ENCODE measurements around the gene FLT1. TPM values are rescaled to one million over a fixed set of nuclear protein-coding genes. Genes with fewer than 3 reads are reported as not detected.
A peak's percentile ranks its signal among the peaks of the same experiment; 100 is the strongest.

FLT1 gene
- polyA plus RNA-seq, 1 donor from 2014 or later: 0.26 TPM

- peaks cover 2% of the 10 kb centered on the region for H3K27me3 Mint-ChIP-seq
- no peak overlapping the region for H3K27ac Mint-ChIP-seq
- no peak overlapping the region for H3K4me3 Mint-ChIP-seq
- no peaks in the 10 kb centered on the region for H3K9me3 Mint-ChIP-seq
- H3K4me1 Mint-ChIP-seq: peaks cover 28 to 35% (median 29%) of the 10 kb centered on the region in 3 donors
- H3K36me3 Mint-ChIP-seq: peaks cover 2% of the 10 kb centered on the region
These were observed 69.1 kb downstream of the FLT1 start for GRCh38 chr13:28425793-28426192.

DNA sequence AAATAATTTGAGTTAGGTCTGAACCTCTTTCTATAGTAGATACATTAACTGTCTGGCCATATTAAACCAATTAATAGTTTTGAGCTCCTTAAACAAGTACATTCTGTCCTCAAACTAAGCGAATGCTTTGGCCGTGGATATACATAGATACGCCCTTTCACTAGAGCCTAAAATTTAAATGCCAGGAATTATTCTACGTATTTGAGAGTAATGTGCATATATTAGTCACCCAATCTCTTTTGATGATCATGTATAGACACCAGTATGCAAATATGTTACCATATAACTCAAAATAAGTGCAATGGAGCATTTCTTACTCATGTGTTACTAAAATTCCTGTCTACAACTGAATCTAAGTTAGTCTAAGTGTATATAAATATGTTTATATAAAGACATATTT is 70.4 kb downstream of the FLT1 start:
- no peak overlapping the region for H3K27ac Mint-ChIP-seq
- H3K4me3 Mint-ChIP-seq: no peak overlapping the region
- H3K36me3 Mint-ChIP-seq: peaks cover 2% of the 10 kb centered on the region
- H3K9me3 Mint-ChIP-seq: no peaks in the 10 kb centered on the region
- peaks cover 3% of the 10 kb centered on the region for H3K27me3 Mint-ChIP-seq
- peaks cover 19 to 26% (median 20%) of the 10 kb centered on the region in 3 donors for H3K4me1 Mint-ChIP-seq

- peaks cover 12 to 20% (median 16%) of the 10 kb centered on the region in 3 donors for H3K4me1 Mint-ChIP-seq
- H3K9me3 Mint-ChIP-seq: no peaks in the 10 kb centered on the region
- peak overlapping the region in 2 of 3 donors; percentile 1 to 94 for H3K27ac Mint-ChIP-seq
- H3K4me3 Mint-ChIP-seq: peak overlapping the region in 3 of 4 donors; percentile 41 to 88 (median 65)
- H3K27me3 Mint-ChIP-seq: peaks cover 3% of the 10 kb centered on the region
- H3K36me3 Mint-ChIP-seq: peaks cover 2% of the 10 kb centered on the region
These were observed 71.9 kb downstream of the FLT1 start for GRCh38 chr13:28423010-28423409.

- Mint-ChIP-seq H3K27me3 (peaks cover 3% of the 10 kb centered on the region), H3K27ac (no peak overlapping the region), H3K4me3 (peak overlapping the region in 1 of 4 donors; percentile 88), H3K4me1 (peaks cover 12 to 20% (median 16%) of the 10 kb centered on the region in 3 donors), H3K9me3 (no peaks in the 10 kb centered on the region), H3K36me3 (no peaks in the 10 kb centered on the region)
These were observed 73.1 kb downstream of the FLT1 start for GRCh38 chr13:28421676-28422410.

DNA sequence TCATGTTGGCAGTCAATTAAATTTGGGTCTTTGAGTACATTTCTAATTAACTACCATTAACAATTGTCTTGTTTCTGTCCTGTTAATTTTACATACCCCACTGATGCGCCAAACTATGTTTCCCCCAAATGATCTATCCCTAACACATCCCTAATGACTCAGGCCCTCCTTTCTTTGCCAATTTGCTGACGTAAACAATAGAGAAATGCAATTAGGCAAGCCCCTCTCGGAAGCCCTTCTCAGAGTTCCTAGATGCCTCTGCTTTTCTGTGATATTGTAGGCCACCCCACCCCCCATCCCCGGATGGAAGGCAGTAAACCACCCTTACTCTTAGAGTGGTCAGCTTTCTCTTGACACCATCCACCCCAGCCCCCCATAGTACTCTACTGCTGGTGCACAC is 74.2 kb downstream of the FLT1 start:
- Mint-ChIP-seq H3K27ac (peak overlapping the region in 1 of 3 donors; percentile 46), H3K4me3 (no peak overlapping the region), H3K27me3 (peaks cover 1% of the 10 kb centered on the region), H3K4me1 (peaks cover 14 to 20% (median 16%) of the 10 kb centered on the region in 3 donors), H3K9me3 (no peaks in the 10 kb centered on the region), H3K36me3 (no peaks in the 10 kb centered on the region)

GRCh38 chr13:28415994-28416421 is 78.9 kb downstream of the FLT1 start:
- Mint-ChIP-seq H3K9me3 (no peaks in the 10 kb centered on the region), H3K36me3 (no peaks in the 10 kb centered on the region), H3K27ac (no peak overlapping the region), H3K4me3 (no peak overlapping the region), H3K4me1 (peaks cover 2 to 6% (median 2%) of the 10 kb centered on the region in 3 donors), H3K27me3 (peaks cover 1% of the 10 kb centered on the region)

GRCh38 chr13:28413999-28414398 is 80.9 kb downstream of the FLT1 start:
- no peak overlapping the region for H3K27ac Mint-ChIP-seq
- no peaks in the 10 kb centered on the region for H3K36me3 Mint-ChIP-seq
- peaks cover 2 to 12% (median 2%) of the 10 kb centered on the region in 3 donors for H3K4me1 Mint-ChIP-seq
- no peak overlapping the region for H3K4me3 Mint-ChIP-seq
- no peaks in the 10 kb centered on the region for H3K9me3 Mint-ChIP-seq
- no peaks in the 10 kb centered on the region for H3K27me3 Mint-ChIP-seq

DNA sequence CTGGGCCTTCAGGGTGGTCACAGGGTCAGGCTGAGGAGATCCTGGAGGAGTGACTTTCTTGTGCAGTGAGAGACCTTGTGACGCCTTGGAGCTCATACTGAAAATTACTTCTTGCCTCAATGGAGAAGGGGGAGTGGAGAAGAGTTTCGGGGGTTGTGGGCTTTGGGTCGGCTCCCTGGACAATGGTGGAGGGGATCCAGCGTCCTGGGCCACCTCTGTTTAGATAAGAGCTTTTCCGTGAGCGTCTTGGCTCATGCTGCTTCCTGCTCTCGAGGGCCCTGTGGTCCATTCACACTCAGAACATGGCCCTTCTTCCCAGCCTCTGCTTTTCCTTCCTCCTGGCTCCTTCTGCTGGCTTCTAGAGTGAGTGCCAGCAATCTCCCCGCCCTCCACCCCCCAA is 81.9 kb downstream of the FLT1 start:
- no peak overlapping the region for H3K27ac Mint-ChIP-seq
- no peaks in the 10 kb centered on the region for H3K9me3 Mint-ChIP-seq
- H3K4me3 Mint-ChIP-seq: no peak overlapping the region
- H3K27me3 Mint-ChIP-seq: peaks cover 2% of the 10 kb centered on the region
- H3K4me1 Mint-ChIP-seq: peaks cover 2 to 12% (median 4%) of the 10 kb centered on the region in 3 donors
- no peaks in the 10 kb centered on the region for H3K36me3 Mint-ChIP-seq

DNA sequence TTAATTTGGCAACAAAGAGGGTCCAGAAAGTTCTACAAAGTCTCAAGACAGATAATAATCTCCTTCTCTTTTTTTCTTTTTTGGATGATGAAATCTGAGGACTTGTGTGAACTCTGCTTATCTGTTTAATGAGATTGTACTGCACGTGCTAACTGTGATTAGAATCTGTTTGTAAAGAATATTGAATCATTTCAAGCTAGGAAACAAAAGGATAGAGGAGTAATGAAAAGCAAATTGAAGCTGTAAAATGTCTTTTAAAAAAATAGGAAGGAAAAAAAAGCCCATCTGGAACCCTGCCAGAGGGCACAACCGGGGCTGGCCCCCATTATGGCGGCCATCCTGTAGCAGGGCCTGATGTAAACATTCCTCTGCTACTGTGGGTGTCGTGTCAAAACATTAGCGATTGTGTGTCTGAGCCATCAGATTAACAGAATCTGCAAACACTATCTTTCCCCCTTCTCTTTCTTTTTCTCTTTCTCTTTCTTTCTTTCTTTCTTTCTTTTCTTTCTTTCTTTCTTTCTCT is 83.0 kb downstream of the FLT1 start:
- H3K27ac Mint-ChIP-seq: no peak overlapping the region
- H3K4me1 Mint-ChIP-seq: peaks cover 2 to 12% (median 4%) of the 10 kb centered on the region in 3 donors
- H3K4me3 Mint-ChIP-seq: no peak overlapping the region
- H3K36me3 Mint-ChIP-seq: no peaks in the 10 kb centered on the region
- peaks cover 2% of the 10 kb centered on the region for H3K27me3 Mint-ChIP-seq
- no peaks in the 10 kb centered on the region for H3K9me3 Mint-ChIP-seq

- H3K4me3 Mint-ChIP-seq: no peak overlapping the region
- H3K36me3 Mint-ChIP-seq: no peaks in the 10 kb centered on the region
- H3K27ac Mint-ChIP-seq: no peak overlapping the region
- no peaks in the 10 kb centered on the region for H3K9me3 Mint-ChIP-seq
- H3K27me3 Mint-ChIP-seq: peaks cover 2% of the 10 kb centered on the region
- peaks cover 2 to 12% (median 2%) of the 10 kb centered on the region in 3 donors for H3K4me1 Mint-ChIP-seq
These were observed 84.8 kb downstream of the FLT1 start for GRCh38 chr13:28410096-28410495.

GRCh38 chr13:28409648-28410047 is 85.3 kb downstream of the FLT1 start:
- Mint-ChIP-seq H3K4me1 (peaks cover 2 to 12% (median 2%) of the 10 kb centered on the region in 3 donors), H3K9me3 (no peaks in the 10 kb centered on the region), H3K27me3 (peaks cover 2% of the 10 kb centered on the region), H3K36me3 (no peaks in the 10 kb centered on the region), H3K27ac (no peak overlapping the region), H3K4me3 (no peak overlapping the region)

- Mint-ChIP-seq H3K27ac (no peak overlapping the region), H3K9me3 (no peaks in the 10 kb centered on the region), H3K27me3 (peaks cover 2% of the 10 kb centered on the region), H3K36me3 (no peaks in the 10 kb centered on the region), H3K4me3 (no peak overlapping the region), H3K4me1 (peaks cover 2 to 6% (median 2%) of the 10 kb centered on the region in 3 donors)
These were observed 86.1 kb downstream of the FLT1 start for GRCh38 chr13:28408863-28409262.

DNA sequence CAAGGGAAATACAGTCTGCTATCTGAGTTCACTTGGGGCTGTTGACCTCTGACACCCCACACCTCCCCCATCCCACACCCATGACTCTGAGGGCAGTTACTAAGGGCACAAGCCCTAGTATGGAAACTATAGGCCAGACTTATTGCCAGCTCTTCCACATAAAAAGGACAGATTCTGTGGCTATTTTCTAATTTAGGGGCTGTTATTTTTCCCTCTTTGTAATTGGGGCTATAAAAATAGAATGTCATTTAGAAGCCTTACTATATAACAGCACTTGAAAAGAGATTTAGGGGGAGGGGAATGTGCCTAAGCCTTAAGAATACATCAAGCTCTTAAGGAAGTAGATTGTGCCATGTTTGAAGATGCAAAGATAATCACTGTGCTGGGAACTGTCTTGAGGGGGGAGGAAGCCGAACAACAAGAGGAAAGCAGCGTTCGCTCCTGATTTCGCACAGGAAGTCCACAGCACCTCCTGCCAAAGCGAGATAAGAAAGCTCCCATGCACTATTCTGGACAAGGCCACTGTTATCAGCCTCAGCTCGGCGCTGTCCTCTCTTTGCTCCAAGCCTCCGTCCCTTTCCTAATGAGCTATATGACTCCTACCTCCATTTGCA is 86.6 kb downstream of the FLT1 start:
- Mint-ChIP-seq H3K4me1 (peaks cover 2 to 6% (median 2%) of the 10 kb centered on the region in 3 donors), H3K27me3 (peaks cover 2% of the 10 kb centered on the region), H3K9me3 (no peaks in the 10 kb centered on the region), H3K27ac (no peak overlapping the region), H3K4me3 (no peak overlapping the region), H3K36me3 (no peaks in the 10 kb centered on the region)

- no peaks in the 10 kb centered on the region for H3K36me3 Mint-ChIP-seq
- H3K27ac Mint-ChIP-seq: no peak overlapping the region
- H3K27me3 Mint-ChIP-seq: peaks cover 2% of the 10 kb centered on the region
- H3K4me1 Mint-ChIP-seq: peaks cover 0 to 6% (median 2%) of the 10 kb centered on the region in 3 donors
- H3K4me3 Mint-ChIP-seq: no peak overlapping the region
- no peaks in the 10 kb centered on the region for H3K9me3 Mint-ChIP-seq
These were observed 88.1 kb downstream of the FLT1 start for GRCh38 chr13:28406733-28407266.

DNA sequence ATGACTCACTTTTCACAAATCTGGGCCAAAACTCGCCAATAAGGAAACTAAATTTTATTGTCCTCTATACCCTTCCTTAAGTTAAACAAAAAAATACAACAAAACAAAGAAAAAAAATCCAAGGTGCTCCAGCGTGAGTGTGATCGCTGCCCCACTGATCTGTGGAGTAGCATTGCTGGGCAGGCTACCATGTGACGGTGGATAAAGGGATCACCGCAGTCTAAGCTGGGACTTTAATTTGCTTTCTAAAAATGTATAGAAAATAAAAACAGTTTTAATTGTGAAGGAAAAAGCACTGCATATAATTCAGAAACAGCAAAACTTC is 92.9 kb downstream of the FLT1 start:
- Mint-ChIP-seq H3K4me3 (no peak overlapping the region), H3K27ac (no peak overlapping the region), H3K27me3 (no peaks in the 10 kb centered on the region), H3K36me3 (no peaks in the 10 kb centered on the region), H3K4me1 (peaks cover 0 to 7% (median 1%) of the 10 kb centered on the region in 3 donors), H3K9me3 (no peaks in the 10 kb centered on the region)
